CD4-positive, CD25-positive, alpha-beta regulatory T cell (primary cell): Measurements from ENCODE around the gene CTBS. TPM values are rescaled to one million over a fixed set of nuclear protein-coding genes. Genes with fewer than 3 reads are reported as not detected.

Source experiments
- ATAC-seq, 2 donors: fragments of 150-1000 bp; cut with Tn5 transposase; one replicate each; pipeline ENCODE4 v1.10.0; 2021; ENCODE audit warnings: low read depth in 2 of 2, moderate number of reproducible peaks in 2 of 2, moderate library complexity in 1 of 2
- DNase-seq, 3 donors: peaks; one replicate each; pipeline versions ENCODE4 v3.0.0 to v3.0.0-alpha.2; 2012 to 2022; ENCODE audit warnings: mixed read lengths in 1 of 3
- H3K27ac ChIP-seq: one replicate; pipeline ENCODE4 v1.7.0; 2013; ENCODE audit warnings: mild to moderate bottlenecking, low read length; ENCODE audit not compliant: insufficient read depth, poor library complexity, severe bottlenecking
- H3K27me3 ChIP-seq: one replicate; pipeline ENCODE4 v1.7.0; 2013; ENCODE audit warnings: low read length; ENCODE audit not compliant: control insufficient read depth, insufficient read depth
- H3K36me3 ChIP-seq: one replicate; pipeline ENCODE4 v1.7.0; 2013; ENCODE audit warnings: mild to moderate bottlenecking, low read length, moderate library complexity; ENCODE audit not compliant: control insufficient read depth, insufficient read depth
- H3K4me1 ChIP-seq: 2 replicates; pipeline ENCODE4 v1.7.0; 2013; ENCODE audit warnings: mild to moderate bottlenecking, low read length; ENCODE audit not compliant: insufficient read depth, control insufficient read depth, poor library complexity, severe bottlenecking
- H3K4me3 ChIP-seq: one replicate; pipeline ENCODE4 v1.7.0; 2013; ENCODE audit warnings: low read depth, mild to moderate bottlenecking, low read length, moderate library complexity
- H3K9me3 ChIP-seq, 2 experiments: 1 replicate in 1 of 2; 2 replicates in 1 of 2; pipeline ENCODE4 v1.7.0; 2013; ENCODE audit warnings: low read length in 2 of 2, mild to moderate bottlenecking in 1 of 2, moderate library complexity in 1 of 2; ENCODE audit not compliant: control insufficient read depth in 2 of 2
- H3K27ac Mint-ChIP-seq, 3 donors: one replicate each; pipeline ENCODE4 v1.8.0; 2020 to 2022; ENCODE audit warnings: mild to moderate bottlenecking in 3 of 3, mixed read lengths in 3 of 3, moderate library complexity in 2 of 3
- H3K27me3 Mint-ChIP-seq: one replicate; pipeline ENCODE4 v1.8.0; 2022; ENCODE audit warnings: mild to moderate bottlenecking, mixed read lengths
- H3K36me3 Mint-ChIP-seq: one replicate; pipeline ENCODE4 v1.8.0; 2020; ENCODE audit warnings: mixed read lengths
- H3K4me1 Mint-ChIP-seq, 4 donors: one replicate each; pipeline ENCODE4 v1.8.0; 2020 to 2022; ENCODE audit warnings: mixed read lengths in 4 of 4, mild to moderate bottlenecking in 1 of 4
- H3K4me3 Mint-ChIP-seq, 4 donors: one replicate each; pipeline ENCODE4 v1.8.0; 2020 to 2022; ENCODE audit warnings: mild to moderate bottlenecking in 4 of 4, mixed read lengths in 4 of 4, moderate library complexity in 3 of 4
- H3K9me3 Mint-ChIP-seq, 7 donors: one replicate each; pipeline ENCODE4 v1.8.0; 2020 to 2022; ENCODE audit warnings: mixed read lengths in 7 of 7, mild to moderate bottlenecking in 3 of 7, moderate library complexity in 2 of 7
- polyA plus RNA-seq, 4 donors: library from polyadenylated mRNA; unstranded; fragments of 300-500 nt; fragmentation: Illumina TruSeq; gene quantifications; one replicate each; pipeline ENCODE4 v1.2.3, GENCODE V29; 2021
- total RNA-seq: library from RNA; stranded (reverse); gene quantifications from one replicate; pipeline ENCODE4 v1.2.3, GENCODE V29; 2022

CTBS gene
- total and polyA plus RNA-seq, 5 donors from 2014 or later = 15.6 to 24.9 (median 22.1) TPM

GRCh38 chr1:84570436-84571149, 3.6 kb downstream of the CTBS start:
- Histone ChIP-seq H3K9me3 (no peaks in the 10 kb centered on the region), H3K27ac (no peak overlapping the region), H3K36me3 (peaks cover 17% of the 10 kb centered on the region), H3K27me3 (no peaks in the 10 kb centered on the region), H3K4me1 (peaks cover 29% of the 10 kb centered on the region), H3K4me3 (no peak overlapping the region)
- peak overlapping the region in 1 of 3 donors; percentile 33 for H3K27ac Mint-ChIP-seq
- H3K4me3 Mint-ChIP-seq = peak overlapping the region; percentile 4 to 91 (median 8)
- DNase-seq (no peak), ATAC-seq (no peak)
- peaks cover 37 to 73% (median 51%) of the 10 kb centered on the region in 4 donors for H3K4me1 Mint-ChIP-seq
- no peaks in the 10 kb centered on the region for H3K27me3 Mint-ChIP-seq
- H3K9me3 Mint-ChIP-seq = no peaks in the 10 kb centered on the region
- H3K36me3 Mint-ChIP-seq = peaks cover 34% of the 10 kb centered on the region

GRCh38 chr1:84569216-84569615, 5.0 kb downstream of the CTBS start:
- Histone ChIP-seq H3K27ac (no peak overlapping the region), H3K4me1 (peaks cover 25% of the 10 kb centered on the region), H3K27me3 (no peaks in the 10 kb centered on the region), H3K9me3 (no peaks in the 10 kb centered on the region), H3K4me3 (no peak overlapping the region), H3K36me3 (peaks cover 17% of the 10 kb centered on the region)
- no peak overlapping the region for H3K4me3 Mint-ChIP-seq
- ATAC-seq (no peak), DNase-seq (no peak)
- H3K27me3 Mint-ChIP-seq = no peaks in the 10 kb centered on the region
- H3K27ac Mint-ChIP-seq = peak overlapping the region in 1 of 3 donors; percentile 16
- peaks cover 37 to 68% (median 48%) of the 10 kb centered on the region in 4 donors for H3K4me1 Mint-ChIP-seq
- H3K9me3 Mint-ChIP-seq = no peaks in the 10 kb centered on the region
- H3K36me3 Mint-ChIP-seq = peaks cover 34% of the 10 kb centered on the region

GRCh38 chr1:84550826-84551225, 23.4 kb downstream of the CTBS start:
- Mint-ChIP-seq H3K4me1 (no peaks in the 10 kb centered on the region), H3K36me3 (peaks cover 3% of the 10 kb centered on the region), H3K27ac (no peak overlapping the region), H3K9me3 (no peaks in the 10 kb centered on the region), H3K27me3 (no peaks in the 10 kb centered on the region), H3K4me3 (no peak overlapping the region)
- DNase-seq (no peak), ATAC-seq (no peak)
- Histone ChIP-seq H3K4me1 (no peaks in the 10 kb centered on the region), H3K27ac (no peak overlapping the region), H3K27me3 (no peaks in the 10 kb centered on the region), H3K4me3 (no peak overlapping the region), H3K9me3 (no peaks in the 10 kb centered on the region), H3K36me3 (peaks cover 11% of the 10 kb centered on the region)

GRCh38 chr1:84541679-84542078, 32.6 kb downstream of the CTBS start:
- Histone ChIP-seq H3K9me3 (no peaks in the 10 kb centered on the region), H3K27me3 (no peaks in the 10 kb centered on the region), H3K4me3 (no peak overlapping the region), H3K4me1 (no peaks in the 10 kb centered on the region), H3K27ac (no peak overlapping the region), H3K36me3 (no peaks in the 10 kb centered on the region)
- ATAC-seq (no peak), DNase-seq (peak in 1 of 3 donors; percentile 13)
- Mint-ChIP-seq H3K27me3 (no peaks in the 10 kb centered on the region), H3K4me1 (peaks cover 0 to 9% (median 3%) of the 10 kb centered on the region in 4 donors), H3K36me3 (peaks cover 34% of the 10 kb centered on the region), H3K4me3 (no peak overlapping the region), H3K27ac (peak overlapping the region in 1 of 3 donors; percentile 56), H3K9me3 (no peaks in the 10 kb centered on the region)

DNA sequence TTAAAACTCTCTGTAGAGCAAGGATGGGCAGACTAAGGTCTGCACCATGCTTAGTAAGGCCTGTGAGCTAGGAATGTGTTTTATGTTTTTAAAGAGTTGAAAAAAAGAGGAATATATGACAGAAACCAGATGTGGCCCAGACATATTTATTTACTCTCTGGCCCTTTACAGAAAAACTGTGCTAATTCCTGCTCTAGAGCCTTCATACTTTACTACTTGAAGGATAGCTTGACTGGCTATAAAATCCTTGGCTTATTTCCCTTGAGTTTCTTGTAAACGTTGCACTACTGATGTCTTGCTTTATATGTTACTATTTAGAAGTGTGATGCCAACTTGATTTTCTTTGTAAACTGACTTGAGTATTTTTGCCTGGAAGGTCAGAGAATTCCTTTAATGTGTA, 33.5 kb downstream of the CTBS start:
- ATAC-seq (no peak), DNase-seq (no peak)
- Mint-ChIP-seq H3K4me1 (peaks cover 0 to 9% (median 3%) of the 10 kb centered on the region in 4 donors), H3K36me3 (peaks cover 32% of the 10 kb centered on the region), H3K9me3 (no peaks in the 10 kb centered on the region), H3K27me3 (no peaks in the 10 kb centered on the region), H3K4me3 (no peak overlapping the region), H3K27ac (no peak overlapping the region)
- Histone ChIP-seq H3K36me3 (no peaks in the 10 kb centered on the region), H3K9me3 (no peaks in the 10 kb centered on the region), H3K4me3 (no peak overlapping the region), H3K27ac (no peak overlapping the region), H3K27me3 (no peaks in the 10 kb centered on the region), H3K4me1 (no peaks in the 10 kb centered on the region)

GRCh38 chr1:84539972-84540371, 34.3 kb downstream of the CTBS start:
- Histone ChIP-seq H3K9me3 (no peaks in the 10 kb centered on the region), H3K4me1 (no peaks in the 10 kb centered on the region), H3K27me3 (no peaks in the 10 kb centered on the region), H3K36me3 (no peaks in the 10 kb centered on the region), H3K4me3 (no peak overlapping the region), H3K27ac (no peak overlapping the region)
- ATAC-seq = no peak
- H3K27me3 Mint-ChIP-seq = no peaks in the 10 kb centered on the region
- H3K9me3 Mint-ChIP-seq = no peaks in the 10 kb centered on the region
- H3K4me1 Mint-ChIP-seq = peaks cover 0 to 9% (median 3%) of the 10 kb centered on the region in 4 donors
- H3K27ac Mint-ChIP-seq = no peak overlapping the region
- H3K4me3 Mint-ChIP-seq = no peak overlapping the region
- no peak for DNase-seq
- H3K36me3 Mint-ChIP-seq = peaks cover 32% of the 10 kb centered on the region

DNA sequence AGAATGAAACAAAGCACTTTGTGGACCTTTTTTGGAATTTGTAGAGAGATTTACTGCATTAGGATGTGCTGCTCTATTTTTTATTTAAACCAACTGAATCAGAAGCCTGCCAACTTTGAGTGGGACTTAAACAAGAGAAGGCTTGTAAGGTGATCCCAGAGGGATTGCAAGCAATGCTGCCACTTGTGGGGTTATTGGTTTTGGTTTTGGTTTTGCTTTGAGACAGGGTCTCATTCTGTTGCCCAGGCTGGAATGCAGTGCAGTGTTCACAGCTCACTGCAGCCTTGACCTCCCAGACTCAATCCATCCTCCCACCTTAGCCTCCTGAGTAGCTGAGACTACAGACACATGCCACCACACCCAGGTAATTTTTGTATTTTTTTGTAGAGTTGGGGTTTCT, 35.6 kb downstream of the CTBS start:
- H3K4me1 ChIP-seq = no peaks in the 10 kb centered on the region
- H3K4me3 ChIP-seq = no peak overlapping the region
- H3K9me3 ChIP-seq = no peaks in the 10 kb centered on the region
- Mint-ChIP-seq H3K36me3 (peaks cover 28% of the 10 kb centered on the region), H3K4me3 (no peak overlapping the region), H3K9me3 (no peaks in the 10 kb centered on the region), H3K27ac (peak overlapping the region in 1 of 3 donors; percentile 44), H3K4me1 (peaks cover 0 to 9% (median 3%) of the 10 kb centered on the region in 4 donors), H3K27me3 (no peaks in the 10 kb centered on the region)
- H3K27me3 ChIP-seq = no peaks in the 10 kb centered on the region
- ATAC-seq (no peak), DNase-seq (peak in 1 of 3 donors; percentile 4)
- no peak overlapping the region for H3K27ac ChIP-seq
- no peaks in the 10 kb centered on the region for H3K36me3 ChIP-seq

DNA sequence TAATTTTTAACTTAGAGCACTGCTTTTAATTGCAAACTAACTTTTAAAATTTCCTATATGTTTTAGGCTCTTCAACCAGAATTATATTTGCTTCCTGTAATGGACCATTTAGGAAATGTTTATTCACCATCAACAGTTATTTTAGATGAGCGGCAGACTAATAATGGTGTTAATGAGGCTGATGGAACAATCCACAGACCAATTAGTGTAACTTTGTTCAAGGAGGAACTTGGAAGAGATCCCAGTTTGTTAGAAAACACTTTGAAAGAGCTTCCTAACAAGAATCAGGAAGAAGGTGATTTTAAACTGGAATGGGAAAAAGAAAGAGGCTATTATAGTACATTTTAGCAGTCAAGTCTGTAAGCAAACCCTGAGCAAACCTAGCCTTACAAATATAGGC, 48.5 kb downstream of the CTBS start:
- H3K27me3 ChIP-seq = no peaks in the 10 kb centered on the region
- no peaks in the 10 kb centered on the region for H3K27me3 Mint-ChIP-seq
- DNase-seq = no peak
- no peak for ATAC-seq
- no peak overlapping the region for H3K27ac Mint-ChIP-seq
- no peak overlapping the region for H3K4me3 ChIP-seq
- peaks cover 4% of the 10 kb centered on the region for H3K36me3 ChIP-seq
- H3K4me3 Mint-ChIP-seq = no peak overlapping the region
- no peaks in the 10 kb centered on the region for H3K4me1 ChIP-seq
- H3K36me3 Mint-ChIP-seq = peaks cover 10% of the 10 kb centered on the region
- peaks cover 0 to 1% (median 0%) of the 10 kb centered on the region in 7 donors for H3K9me3 Mint-ChIP-seq
- H3K4me1 Mint-ChIP-seq = no peaks in the 10 kb centered on the region
- no peak overlapping the region for H3K27ac ChIP-seq
- no peaks in the 10 kb centered on the region for H3K9me3 ChIP-seq
